H1 (cell line): ENCODE data around the gene MVD.
A peak's percentile ranks its signal among the peaks of the same experiment; 100 is the strongest.

Experiments used
- ATF3 ChIP-seq: IDR thresholded peaks from 2 replicates; pipeline ENCODE4 v1.6.1; 2011; ENCODE audit warnings: low read depth, mild to moderate bottlenecking, low read length; ENCODE audit not compliant: insufficient read depth
- CREB1 ChIP-seq: IDR thresholded peaks from 2 replicates; pipeline ENCODE4 v1.6.1; 2012; ENCODE audit warnings: inconsistent platforms
- EZH2 ChIP-seq: fragments of 200-600 bp; sonication (generic); IDR thresholded peaks from 2 replicates; pipeline ENCODE4 v1.7.1; 2012; ENCODE audit warnings: low read depth, mild to moderate bottlenecking, moderate library complexity, low read length, inconsistent platforms; ENCODE audit not compliant: severe bottlenecking
- NRF1 ChIP-seq: IDR thresholded peaks from 2 replicates; pipeline ENCODE4 v1.6.1; 2011; ENCODE audit warnings: mild to moderate bottlenecking, low read depth, low read length, improper control_type of control experiment
- POLR2A ChIP-seq, 2 experiments: IDR thresholded peaks; 1 replicate in 1 of 2; 2 replicates in 1 of 2; pipeline ENCODE4 v1.6.1; 2011; ENCODE audit warnings: low read depth in 2 of 2, low read length in 2 of 2, mild to moderate bottlenecking in 2 of 2; ENCODE audit errors: control extremely low read depth in 1 of 2
- POLR2AphosphoS5 ChIP-seq: IDR thresholded peaks from 2 replicates; pipeline ENCODE4 v1.6.1; 2011; ENCODE audit warnings: low read depth, low read length
- RAD21 ChIP-seq, 2 experiments: IDR thresholded peaks in 1 of 2; conservative IDR thresholded peaks in 1 of 2; 2 replicates each; pipeline ENCODE4 v1.6.1; 2011; ENCODE audit warnings: low read depth in 2 of 2, low read length in 2 of 2, improper control_type of control experiment in 1 of 2, inconsistent platforms in 1 of 2, mild to moderate bottlenecking in 1 of 2, moderate library complexity in 1 of 2
- SP4 ChIP-seq: IDR thresholded peaks from 2 replicates; pipeline ENCODE4 v1.6.1; 2012; ENCODE audit warnings: low read length, inconsistent platforms
- TF ChIP-seq, protein P1 (sequence below), 3 experiments: IDR thresholded peaks; 1 replicate in 2 of 3; 2 replicates in 1 of 3; pipeline versions ENCODE4 v1.5.1 to v1.6.1; 2011; ENCODE audit warnings: low read length in 3 of 3, mild to moderate bottlenecking in 3 of 3, inconsistent platforms in 2 of 3, low read depth in 1 of 3, moderate library complexity in 1 of 3; ENCODE audit not compliant: insufficient read depth in 1 of 3; ENCODE audit errors: control extremely low read depth in 1 of 3

- TF ChIP-seq NRF1: no peak
- TF ChIP-seq POLR2A (IDR thresholded peaks at IDR 0.05; ENCODE audit: control extremely low read depth in 1 of 2, low read depth in 2 of 2, low read length in 2 of 2): no peak
- no peak; a peak in 1 of 4 replicates for TF ChIP-seq RAD21 (IDR thresholded peaks at IDR 0.05 in 1 of 2, conservative IDR thresholded peaks at IDR 0.05 in 1 of 2; ENCODE audit: low read depth in 2 of 2, low read length in 2 of 2)
- no peak for TF ChIP-seq POLR2AphosphoS5
- TF ChIP-seq, protein P1, sequence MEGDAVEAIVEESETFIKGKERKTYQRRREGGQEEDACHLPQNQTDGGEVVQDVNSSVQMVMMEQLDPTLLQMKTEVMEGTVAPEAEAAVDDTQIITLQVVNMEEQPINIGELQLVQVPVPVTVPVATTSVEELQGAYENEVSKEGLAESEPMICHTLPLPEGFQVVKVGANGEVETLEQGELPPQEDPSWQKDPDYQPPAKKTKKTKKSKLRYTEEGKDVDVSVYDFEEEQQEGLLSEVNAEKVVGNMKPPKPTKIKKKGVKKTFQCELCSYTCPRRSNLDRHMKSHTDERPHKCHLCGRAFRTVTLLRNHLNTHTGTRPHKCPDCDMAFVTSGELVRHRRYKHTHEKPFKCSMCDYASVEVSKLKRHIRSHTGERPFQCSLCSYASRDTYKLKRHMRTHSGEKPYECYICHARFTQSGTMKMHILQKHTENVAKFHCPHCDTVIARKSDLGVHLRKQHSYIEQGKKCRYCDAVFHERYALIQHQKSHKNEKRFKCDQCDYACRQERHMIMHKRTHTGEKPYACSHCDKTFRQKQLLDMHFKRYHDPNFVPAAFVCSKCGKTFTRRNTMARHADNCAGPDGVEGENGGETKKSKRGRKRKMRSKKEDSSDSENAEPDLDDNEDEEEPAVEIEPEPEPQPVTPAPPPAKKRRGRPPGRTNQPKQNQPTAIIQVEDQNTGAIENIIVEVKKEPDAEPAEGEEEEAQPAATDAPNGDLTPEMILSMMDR (IDR thresholded peaks at IDR 0.05; ENCODE audit: control extremely low read depth in 1 of 3, insufficient read depth in 1 of 3, low read depth in 1 of 3, low read length in 3 of 3): peak; percentile 14 to 43 (median 31)
- TF ChIP-seq CREB1: no peak
- no peak for TF ChIP-seq ATF3
- no peak for TF ChIP-seq SP4
- TF ChIP-seq EZH2: no peak
Measured at GRCh38 chr16:88610909-88611812, 51.7 kb downstream of the MVD start.
